MCF 10A (cell line): ENCODE results near the gene DLG2. TPM values are rescaled to one million over a fixed set of nuclear protein-coding genes. Genes with fewer than 3 reads are reported as not detected.

Experiments
- BruUV-seq: library from RNA; stranded (reverse); fragments of 400-500 nt; replicated peaks from 2 replicates; lab custom pipeline; 2021; lab: Mats Ljungman, UMichigan
- CTCF ChIA-PET: fragments of 300-600 bp; sonication (Branson Sonifier 250); formaldehyde crosslinking; extraction: SDS; loops from one replicate; lab custom pipeline; 2021; ENCODE audit warnings: antibody characterized with exemption, inconsistent platforms; lab: Yijun Ruan, JAX
- POLR2A ChIA-PET: fragments of 300-600, 350-650 bp; sonication (Branson Sonifier 250); formaldehyde crosslinking; extraction: SDS; loops from one replicate; lab custom pipeline; 2020; ENCODE audit warnings: antibody characterized with exemption, inconsistent platforms; lab: Yijun Ruan, JAX
- DNase-seq: peaks from one replicate; pipeline ENCODE4 v3.0.0-alpha.2; 2018; ENCODE audit not compliant: unreplicated experiment
- H3K27ac Mint-ChIP-seq: one replicate; pipeline ENCODE4 v1.8.0; 2022; ENCODE audit warnings: mild to moderate bottlenecking, low read depth, mixed read lengths; ENCODE audit not compliant: unreplicated experiment
- H3K27me3 Mint-ChIP-seq: one replicate; pipeline ENCODE4 v1.8.0; 2022; ENCODE audit warnings: mixed read lengths; ENCODE audit not compliant: insufficient read depth, unreplicated experiment
- H3K36me3 Mint-ChIP-seq: one replicate; pipeline ENCODE4 v1.8.0; 2022; ENCODE audit warnings: mild to moderate bottlenecking, moderate library complexity, mixed read lengths; ENCODE audit not compliant: insufficient read depth, unreplicated experiment
- H3K4me1 Mint-ChIP-seq: one replicate; pipeline ENCODE4 v1.8.0; 2022; ENCODE audit warnings: mixed read lengths; ENCODE audit not compliant: insufficient read depth, unreplicated experiment
- H3K4me3 Mint-ChIP-seq: one replicate; pipeline ENCODE4 v1.8.0; 2022; ENCODE audit warnings: mild to moderate bottlenecking, moderate library complexity, mixed read lengths; ENCODE audit not compliant: unreplicated experiment
- H3K9me3 Mint-ChIP-seq: one replicate; pipeline ENCODE4 v1.8.0; 2022; ENCODE audit warnings: mixed read lengths; ENCODE audit not compliant: unreplicated experiment
- intact Hi-C: fragments of 100-400 bp; cut with micrococcal nuclease; formaldehyde crosslinking; loops from 2 replicates; pipeline ENCODE4 v1.14.1; 2022
- total RNA-seq: library from RNA; stranded (reverse); gene quantifications from 2 replicates; pipeline ENCODE4 v1.2.3, GENCODE V29; 2022
- TF ChIP-seq, protein P1 (sequence below): fragments of 200-600 bp; IDR thresholded peaks from one replicate; pipeline ENCODE4 v1.8.0; 2022; ENCODE audit warnings: antibody characterized with exemption, mild to moderate bottlenecking; ENCODE audit not compliant: unreplicated experiment

The DLG2 gene
- total RNA-seq, 1 experiment from 2014 or later: 0.26 TPM

DNA sequence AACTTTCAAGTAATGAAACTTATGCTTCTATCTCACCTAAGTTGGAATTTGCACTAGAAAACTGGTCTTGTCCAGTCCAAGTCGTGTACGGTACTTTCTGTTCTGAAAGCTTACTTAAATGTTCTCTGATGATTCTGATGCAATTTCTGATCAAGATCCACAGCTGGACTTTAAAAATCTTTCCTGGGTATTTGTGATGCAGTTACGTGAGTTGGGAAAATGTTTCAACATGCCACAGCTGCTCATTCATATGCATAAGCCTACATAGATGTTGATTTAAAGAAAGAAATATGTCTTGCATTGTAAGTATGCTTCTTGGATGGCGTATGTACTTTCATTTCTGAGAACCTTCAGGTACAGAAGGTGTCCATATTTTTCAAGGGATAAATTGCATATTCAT lies 1847.3 kb downstream of the DLG2 start:
- Mint-ChIP-seq H3K27me3 (peaks cover 27% of the 10 kb centered on the region), H3K4me1 (peaks cover 6% of the 10 kb centered on the region), H3K4me3 (no peak overlapping the region), H3K27ac (no peak overlapping the region), H3K36me3 (no peaks in the 10 kb centered on the region), H3K9me3 (no peaks in the 10 kb centered on the region)
- TF ChIP-seq, protein P1, sequence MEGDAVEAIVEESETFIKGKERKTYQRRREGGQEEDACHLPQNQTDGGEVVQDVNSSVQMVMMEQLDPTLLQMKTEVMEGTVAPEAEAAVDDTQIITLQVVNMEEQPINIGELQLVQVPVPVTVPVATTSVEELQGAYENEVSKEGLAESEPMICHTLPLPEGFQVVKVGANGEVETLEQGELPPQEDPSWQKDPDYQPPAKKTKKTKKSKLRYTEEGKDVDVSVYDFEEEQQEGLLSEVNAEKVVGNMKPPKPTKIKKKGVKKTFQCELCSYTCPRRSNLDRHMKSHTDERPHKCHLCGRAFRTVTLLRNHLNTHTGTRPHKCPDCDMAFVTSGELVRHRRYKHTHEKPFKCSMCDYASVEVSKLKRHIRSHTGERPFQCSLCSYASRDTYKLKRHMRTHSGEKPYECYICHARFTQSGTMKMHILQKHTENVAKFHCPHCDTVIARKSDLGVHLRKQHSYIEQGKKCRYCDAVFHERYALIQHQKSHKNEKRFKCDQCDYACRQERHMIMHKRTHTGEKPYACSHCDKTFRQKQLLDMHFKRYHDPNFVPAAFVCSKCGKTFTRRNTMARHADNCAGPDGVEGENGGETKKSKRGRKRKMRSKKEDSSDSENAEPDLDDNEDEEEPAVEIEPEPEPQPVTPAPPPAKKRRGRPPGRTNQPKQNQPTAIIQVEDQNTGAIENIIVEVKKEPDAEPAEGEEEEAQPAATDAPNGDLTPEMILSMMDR: no peak
- intact Hi-C loops: no loop called here
- POLR2A ChIA-PET: interaction anchor here (0.7 to 1.0 kb wide), 2 partner anchors 22 to 160 kb away, joined by 3 read pairs; no protein-coding TSS in a partner anchor
- CTCF ChIA-PET: no interaction called here
- BruUV-seq: no TSS peak
- no peak for DNase-seq

DNA sequence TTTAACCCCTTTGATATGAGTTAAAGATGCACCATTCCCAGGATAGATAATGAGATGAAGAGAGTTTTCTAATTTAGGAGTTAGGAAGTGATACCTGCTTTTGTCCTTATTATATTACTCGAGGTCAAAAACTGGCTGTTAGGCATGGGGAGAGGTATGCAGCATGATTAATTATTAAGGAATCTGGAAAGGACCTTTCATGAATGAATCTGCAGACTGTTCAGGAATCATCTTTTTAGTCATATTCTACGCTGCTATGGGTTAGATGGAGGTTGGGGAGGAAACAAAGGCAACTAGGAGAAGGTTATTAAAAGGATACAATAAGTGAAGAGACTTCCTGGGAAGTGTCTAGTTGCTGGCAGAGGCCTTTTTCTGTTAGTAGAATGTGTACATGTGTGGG lies 1848.5 kb downstream of the DLG2 start:
- CTCF ChIA-PET: interaction anchor here (1.1 kb wide), 1 partner anchor 9 kb away, joined by 3 read pairs; no protein-coding TSS in a partner anchor
- peaks cover 6% of the 10 kb centered on the region for H3K4me1 Mint-ChIP-seq
- H3K36me3 Mint-ChIP-seq: no peaks in the 10 kb centered on the region
- TF ChIP-seq, protein P1: no peak
- intact Hi-C loops: no loop called here
- no peak overlapping the region for H3K4me3 Mint-ChIP-seq
- H3K27me3 Mint-ChIP-seq: peaks cover 27% of the 10 kb centered on the region
- H3K9me3 Mint-ChIP-seq: no peaks in the 10 kb centered on the region
- no peak overlapping the region for H3K27ac Mint-ChIP-seq
- POLR2A ChIA-PET: no interaction called here
- BruUV-seq: no TSS peak
- DNase-seq: no peak

DNA sequence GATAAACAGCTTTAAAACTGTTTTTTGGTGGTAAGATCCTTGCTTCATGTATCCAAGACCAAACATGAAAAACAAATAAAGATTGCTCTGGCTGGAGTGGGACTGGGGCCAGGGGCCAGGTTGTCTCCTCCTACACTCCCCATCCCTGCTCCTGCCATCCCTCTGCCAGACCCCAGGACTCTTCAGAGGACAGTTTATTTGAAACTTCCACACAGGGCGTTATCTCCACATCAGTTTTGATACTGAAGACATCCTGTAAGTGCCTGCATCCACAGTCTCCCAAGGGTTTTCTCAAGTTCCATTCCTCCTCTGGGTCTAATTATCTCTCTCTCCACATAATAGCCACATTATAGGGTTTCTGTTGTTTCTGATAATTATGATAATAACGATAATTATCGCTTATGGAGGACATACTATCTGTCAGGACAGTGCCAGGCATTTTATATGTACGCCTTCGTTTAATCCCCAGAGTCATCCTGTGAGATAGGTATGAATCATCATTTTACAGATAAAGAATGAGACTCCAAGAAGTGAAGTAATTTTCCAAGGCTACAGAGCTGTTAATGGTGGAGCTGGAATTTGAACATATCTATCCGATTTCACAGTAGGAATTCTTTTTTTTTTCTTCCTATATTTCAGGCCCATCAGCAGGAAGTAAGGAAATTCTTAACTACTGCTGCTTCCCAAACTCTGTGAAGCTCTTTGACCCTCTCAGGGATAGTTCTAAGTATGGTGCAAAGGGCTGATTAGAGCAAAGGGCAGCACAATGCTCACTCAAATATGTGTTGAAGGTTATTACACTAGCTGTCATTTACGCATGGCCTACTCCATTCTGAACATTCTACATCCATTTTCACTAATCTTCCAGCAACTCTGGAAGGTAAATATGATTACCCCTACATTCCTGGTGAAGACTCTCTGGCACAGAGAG lies 1852.9 kb downstream of the DLG2 start:
- ChIA-PET CTCF (interaction anchor here (0.6 kb wide), 1 partner anchor 1258 kb away, joined by 4 read pairs; no protein-coding TSS in a partner anchor), POLR2A (no interaction called here)
- peak; percentile 2 for DNase-seq
- Mint-ChIP-seq H3K36me3 (no peaks in the 10 kb centered on the region), H3K27ac (no peak overlapping the region), H3K4me1 (peaks cover 6% of the 10 kb centered on the region), H3K4me3 (no peak overlapping the region), H3K27me3 (peaks cover 23% of the 10 kb centered on the region), H3K9me3 (no peaks in the 10 kb centered on the region)
- TF ChIP-seq, protein P1: no peak
- intact Hi-C loops: no loop called here
- BruUV-seq: no TSS peak

DNA sequence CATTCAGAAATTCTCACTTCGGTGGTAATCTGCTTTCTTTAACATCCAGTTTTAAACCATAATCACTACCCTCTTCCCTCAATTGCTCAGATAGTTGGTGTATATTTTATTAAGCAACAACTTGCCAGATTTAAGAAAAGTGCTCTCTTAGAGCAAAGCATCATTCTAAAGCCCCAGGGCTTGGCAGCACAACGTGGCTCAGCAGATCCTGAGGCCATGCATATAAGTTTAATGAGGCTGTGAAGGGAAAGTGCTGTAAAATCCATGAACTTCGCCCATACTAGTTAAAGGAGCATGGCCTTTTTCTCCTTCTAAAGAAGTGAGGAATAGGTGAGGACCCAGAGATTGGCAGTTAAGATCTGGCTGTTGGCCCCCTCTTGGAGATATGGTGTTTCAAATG lies 1858.7 kb downstream of the DLG2 start:
- H3K4me1 Mint-ChIP-seq: no peaks in the 10 kb centered on the region
- intact Hi-C loops: no loop called here
- H3K4me3 Mint-ChIP-seq: no peak overlapping the region
- H3K27me3 Mint-ChIP-seq: peaks cover 27% of the 10 kb centered on the region
- CTCF ChIA-PET: no interaction called here
- POLR2A ChIA-PET: no interaction called here
- H3K9me3 Mint-ChIP-seq: no peaks in the 10 kb centered on the region
- no peak overlapping the region for H3K27ac Mint-ChIP-seq
- no peak for DNase-seq
- TF ChIP-seq, protein P1: no peak
- no peaks in the 10 kb centered on the region for H3K36me3 Mint-ChIP-seq
- BruUV-seq: no TSS peak
